HepG2 (cell line): ENCODE data around the gene SRF. TPM values are rescaled to one million over a fixed set of nuclear protein-coding genes. Genes with fewer than 3 reads are reported as not detected.

Experiments used
- ATAC-seq: fragments of 200-7000 bp; cut with Tn5 transposase; 3 replicates; pipeline ENCODE4 v1.9.1; 2020; ENCODE audit warnings: mild to moderate bottlenecking, moderate library complexity
- BruUV-seq: library from RNA; stranded (reverse); fragments of 400-500 nt; replicated peaks from 2 replicates; lab custom pipeline; 2021; lab: Mats Ljungman, UMichigan
- CTCF ChIA-PET: fragments of 300-600 bp; formaldehyde crosslinking; extraction: SDS; loops from one replicate; lab custom pipeline; 2021; ENCODE audit warnings: low total read pairs, inconsistent platforms, low intra/inter-chr PET ratio; lab: Yijun Ruan, JAX
- POLR2A ChIA-PET: fragments of 350-600 bp; sonication (Branson Sonifier 250); formaldehyde crosslinking; loops from one replicate; lab custom pipeline; 2020; ENCODE audit warnings: antibody characterized with exemption, inconsistent platforms; lab: Yijun Ruan, JAX
- DNase-seq: peaks from one replicate; pipeline ENCODE4 v3.0.0-alpha.2; 2015; ENCODE audit warnings: low spot score
- FAIRE-seq: peaks from 3 replicates; lab custom pipeline; 2011; peaks lifted over from hg19 to GRCh38; lab: Jason Lieb, UNC
- H2AFZ ChIP-seq: one replicate; pipeline ENCODE4 v1.6.1; 2011; ENCODE audit warnings: low read length, inconsistent platforms
- H3K27ac ChIP-seq: fragments of 300-600 bp; 3 replicates; pipeline ENCODE4 v1.8.0; 2011; ENCODE audit warnings: mixed run types, mild to moderate bottlenecking, mixed read lengths, low read length, inconsistent platforms; ENCODE audit not compliant: insufficient read depth; ENCODE audit errors: extremely low read length
- H3K27me3 ChIP-seq, 2 experiments: fragments of 200-600 bp in 1 of 2; 2 replicates in 1 of 2; 3 replicates in 1 of 2; pipeline versions ENCODE4 v1.6.0 to v1.8.0; 2011; ENCODE audit warnings: low read length in 2 of 2, mild to moderate bottlenecking in 2 of 2, moderate library complexity in 2 of 2, inconsistent platforms in 1 of 2; ENCODE audit not compliant: insufficient read depth in 2 of 2, control insufficient read depth in 1 of 2
- H3K36me3 ChIP-seq, 2 experiments: fragments of 200-600 bp in 1 of 2; replicated peaks in 1 of 2; 2 replicates in 1 of 2; 3 replicates in 1 of 2; pipeline versions ENCODE4 v1.5.1 to v1.8.0; 2011; ENCODE audit warnings: low read length in 2 of 2, inconsistent platforms in 1 of 2; ENCODE audit not compliant: insufficient read depth in 2 of 2, control insufficient read depth in 1 of 2
- H3K4me1 ChIP-seq: 2 replicates; pipeline ENCODE4 v1.5.1; 2012; ENCODE audit warnings: low read length, inconsistent platforms; ENCODE audit not compliant: insufficient read depth
- H3K4me2 ChIP-seq: 2 replicates; pipeline ENCODE4 v1.6.0; 2011; ENCODE audit warnings: low read depth, low read length, inconsistent platforms
- H3K4me3 ChIP-seq, 3 experiments: fragments of 200-600 bp in 1 of 3; sonication (generic), shearing (Covaris generic) in 1 of 3; replicated peaks in 1 of 3; 2 replicates each; pipeline ENCODE4 v1.5.1; 2011 to 2016; ENCODE audit warnings: low read length in 3 of 3, inconsistent platforms in 2 of 3, low read depth in 2 of 3, mild to moderate bottlenecking in 2 of 3, control low read depth in 1 of 3, mixed read lengths in 1 of 3; ENCODE audit not compliant: insufficient read depth in 1 of 3
- H3K79me2 ChIP-seq: one replicate; pipeline ENCODE4 v1.6.1; 2011; ENCODE audit warnings: low read length, inconsistent platforms; ENCODE audit not compliant: insufficient read depth
- H3K9ac ChIP-seq: 2 replicates; pipeline ENCODE4 v1.6.0; 2011; ENCODE audit warnings: mild to moderate bottlenecking, low read depth, low read length, inconsistent platforms; ENCODE audit not compliant: insufficient read depth
- H3K9me3 ChIP-seq: 2 replicates; pipeline ENCODE4 v1.5.1; 2012; ENCODE audit warnings: mild to moderate bottlenecking, low read length
- H4K20me1 ChIP-seq: 2 replicates; pipeline ENCODE4 v1.6.0; 2011; ENCODE audit warnings: inconsistent platforms, mild to moderate bottlenecking, low read length, moderate library complexity; ENCODE audit not compliant: insufficient read depth
- ARNTL ChIP-seq: sonication (generic); formaldehyde crosslinking; IDR thresholded peaks from 2 replicates; pipeline ENCODE4 v1.4.0; 2020; ENCODE audit warnings: mild to moderate bottlenecking, missing genetic modification reagents
- CHD4 ChIP-seq: fragments of 200-600 bp; sonication (generic); IDR thresholded peaks from 2 replicates; pipeline ENCODE4 v1.7.0; 2017; ENCODE audit warnings: mild to moderate bottlenecking, low read length, borderline replicate concordance
- HOXA9 ChIP-seq: sonication (generic); formaldehyde crosslinking; IDR thresholded peaks from 2 replicates; pipeline ENCODE4 v1.8.1; 2022; ENCODE audit warnings: missing genetic modification reagents, mild to moderate bottlenecking, moderate library complexity, borderline replicate concordance
- JUNB ChIP-seq: sonication (generic); formaldehyde crosslinking; IDR thresholded peaks from 2 replicates; pipeline ENCODE4 v1.8.0; 2022; ENCODE audit warnings: missing genetic modification reagents, mild to moderate bottlenecking, borderline replicate concordance
- MAFG ChIP-seq: sonication (generic); formaldehyde crosslinking; IDR thresholded peaks from 2 replicates; pipeline ENCODE4 v1.5.1; 2020; ENCODE audit warnings: mild to moderate bottlenecking, missing genetic modification reagents
- TEAD2 ChIP-seq: sonication (generic); formaldehyde crosslinking; IDR thresholded peaks from 2 replicates; pipeline ENCODE4 v1.9.0; 2021; ENCODE audit warnings: missing genetic modification reagents
- ZNF34 ChIP-seq: sonication (generic); formaldehyde crosslinking; IDR thresholded peaks from 2 replicates; pipeline ENCODE4 v1.4.0; 2020; ENCODE audit warnings: mild to moderate bottlenecking, missing genetic modification reagents, borderline replicate concordance
- ZNF383 ChIP-seq: sonication (generic); formaldehyde crosslinking; IDR thresholded peaks from 2 replicates; pipeline ENCODE4 v1.4.0; 2020; ENCODE audit warnings: missing genetic modification reagents, mild to moderate bottlenecking, borderline replicate concordance
- ZNF558 ChIP-seq: sonication (generic); formaldehyde crosslinking; IDR thresholded peaks from 2 replicates; pipeline ENCODE4 v1.9.0; 2022; ENCODE audit warnings: mild to moderate bottlenecking, missing genetic modification reagents, borderline replicate concordance
- ZNF563 ChIP-seq: sonication (generic); formaldehyde crosslinking; IDR thresholded peaks from 2 replicates; pipeline ENCODE4 v1.8.0; 2022; ENCODE audit warnings: mild to moderate bottlenecking, moderate library complexity, missing genetic modification reagents
- ZNF567 ChIP-seq: sonication (generic); formaldehyde crosslinking; IDR thresholded peaks from 2 replicates; pipeline ENCODE4 v1.8.1; 2023; ENCODE audit warnings: mild to moderate bottlenecking, missing genetic modification reagents, borderline replicate concordance
- ZNF672 ChIP-seq: sonication (generic); formaldehyde crosslinking; IDR thresholded peaks from 2 replicates; pipeline ENCODE4 v1.8.1; 2022; ENCODE audit warnings: missing genetic modification reagents
- WGBS: methylation state at CpG from one replicate; pipeline ENCODE4 v1.1.6; 2017; ENCODE audit warnings: low lambda C conversion rate; 5-methylcytosine and 5-hydroxymethylcytosine counted together
- in situ Hi-C: cut with HindIII; loops from 2 replicates; pipeline ENCODE4 v1.10.0; 2017; ENCODE audit warnings: low pct_unique_long_range_greater_than_20kb; ENCODE audit not compliant: extremely low pct_ligation_motif_present
- intact Hi-C: fragments of 100-400 bp; cut with micrococcal nuclease; formaldehyde crosslinking; loops from one replicate; pipeline ENCODE4 v1.10.0; 2022; ENCODE audit not compliant: unreplicated experiment
- polyA plus RNA-seq, 8 experiments: library from polyadenylated mRNA; depleted of rRNA in 3 of 8; stranded (reverse) in 7 of 8; unstranded in 1 of 8; fragments of >200 nt; fragmentation: Illumina TruSeq in 4 of 8; extraction: Trizol in 4 of 8; gene quantifications; 2 replicates each; pipeline versions ENCODE4 v1.2.1 to v1.2.3, GENCODE V29; 2011 to 2016; ENCODE audit warnings: low read depth in 4 of 8, missing spikeins in 1 of 8, mixed read lengths in 1 of 8; ENCODE audit not compliant: insufficient read depth in 1 of 8
- total RNA-seq, 5 experiments: library from RNA; depleted of rRNA; stranded (reverse); fragments of >200 nt; fragmentation: Illumina TruSeq; extraction: Trizol; gene quantifications; 2 replicates each; pipeline ENCODE4 v1.2.3, GENCODE V29; 2016; ENCODE audit warnings: low read depth in 1 of 5
- TF ChIP-seq, protein P1 (sequence below): sonication (generic); formaldehyde crosslinking; IDR thresholded peaks from 2 replicates; pipeline ENCODE4 v1.5.0; 2020; ENCODE audit warnings: mild to moderate bottlenecking, missing genetic modification reagents
- TF ChIP-seq, protein P2 (sequence below): sonication (generic); formaldehyde crosslinking; IDR thresholded peaks from 2 replicates; pipeline ENCODE4 v1.8.0; 2022; ENCODE audit warnings: missing genetic modification reagents, low read depth, mild to moderate bottlenecking, borderline replicate concordance

Gene SRF
- total and polyA plus RNA-seq, 2 of the 13 experiments (the other 11 are each of a cell fraction or from before 2014, with no cell fraction given): 25.5 to 44.1 TPM

DNA sequence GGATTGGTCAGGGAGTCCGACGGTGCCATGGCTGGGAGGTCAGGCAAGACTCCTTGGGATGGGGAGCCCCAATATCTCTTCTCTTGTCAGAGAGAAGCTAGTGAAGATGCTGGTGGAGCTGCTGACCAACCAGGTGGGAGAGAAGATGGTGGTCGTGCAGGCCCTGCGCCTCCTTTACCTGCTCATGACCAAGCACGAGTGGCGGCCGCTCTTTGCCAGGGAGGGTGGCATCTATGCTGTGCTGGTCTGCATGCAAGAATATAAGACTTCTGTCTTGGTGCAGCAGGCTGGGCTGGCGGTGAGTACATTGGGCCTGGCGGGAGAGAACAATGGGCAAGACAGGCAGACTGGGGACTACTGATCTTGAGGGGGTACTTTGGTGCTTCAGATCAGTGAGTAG lies 21.8 kb downstream of the SRF start:
- no peak for TF ChIP-seq TEAD2 (CRISPR knock-in tag)
- H3K27me3 ChIP-seq: no peaks in the 10 kb centered on the region
- peaks cover 3 to 8% of the 10 kb centered on the region in 2 experiments; a peak in 3 of 5 replicates for H3K36me3 ChIP-seq
- no peak overlapping the region for H2AFZ ChIP-seq
- no peaks in the 10 kb centered on the region for H4K20me1 ChIP-seq
- DNase-seq (no peak), ATAC-seq (no peak), FAIRE-seq (no peak)
- no peaks in the 10 kb centered on the region for H3K9me3 ChIP-seq
- no peak overlapping the region for H3K4me2 ChIP-seq
- in situ Hi-C loops (no loop called here), intact Hi-C loops (loop anchor here (5.0 kb wide), 1 partner anchor 689 kb away; no protein-coding TSS in a partner anchor)
- peaks cover 21% of the 10 kb centered on the region for H3K4me1 ChIP-seq
- no peaks in the 10 kb centered on the region for H3K79me2 ChIP-seq
- no TSS peak for BruUV-seq
- H3K9ac ChIP-seq: no peak overlapping the region
- WGBS: 97% methylated on average over 9 of the region's 9 CpGs
- ChIA-PET CTCF (no interaction called here), POLR2A (no interaction called here)
- no peak overlapping the region for H3K4me3 ChIP-seq
- no peak overlapping the region for H3K27ac ChIP-seq

DNA sequence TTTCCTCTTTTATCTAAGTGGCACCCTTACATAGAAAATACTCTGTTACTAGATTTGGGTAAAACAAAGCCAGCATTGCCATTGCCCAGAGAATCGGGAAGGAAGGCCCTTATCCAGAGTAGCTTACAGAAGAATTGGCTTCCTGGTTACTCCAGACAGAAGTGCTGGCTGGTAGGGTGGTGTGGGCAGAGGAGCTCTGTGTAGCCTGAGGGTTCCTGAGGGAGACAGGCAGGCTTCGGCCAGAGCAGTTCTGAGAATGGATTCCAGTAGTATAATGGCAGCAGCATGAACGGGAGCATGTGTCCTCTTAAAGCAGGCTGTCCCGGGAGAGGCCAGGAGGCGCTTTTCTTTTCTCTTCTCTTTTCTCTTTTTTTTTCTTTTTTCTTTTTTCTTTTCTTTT lies 22.9 kb downstream of the SRF start:
- ChIA-PET POLR2A (no interaction called here), CTCF (no interaction called here)
- FAIRE-seq (no peak), DNase-seq (no peak), ATAC-seq (no peak)
- Histone ChIP-seq H3K4me3 (no peak overlapping the region), H3K27ac (no peak overlapping the region), H3K27me3 (no peaks in the 10 kb centered on the region), H3K4me2 (no peak overlapping the region), H3K79me2 (no peaks in the 10 kb centered on the region), H3K9ac (no peak overlapping the region), H4K20me1 (no peaks in the 10 kb centered on the region), H3K36me3 (peaks cover 0 to 7% of the 10 kb centered on the region in 2 experiments; a peak in 2 of 5 replicates), H2AFZ (no peak overlapping the region), H3K4me1 (peaks cover 21% of the 10 kb centered on the region), H3K9me3 (no peaks in the 10 kb centered on the region)
- TF ChIP-seq ARNTL (CRISPR knock-in tag): no peak
- TF ChIP-seq, protein P1, sequence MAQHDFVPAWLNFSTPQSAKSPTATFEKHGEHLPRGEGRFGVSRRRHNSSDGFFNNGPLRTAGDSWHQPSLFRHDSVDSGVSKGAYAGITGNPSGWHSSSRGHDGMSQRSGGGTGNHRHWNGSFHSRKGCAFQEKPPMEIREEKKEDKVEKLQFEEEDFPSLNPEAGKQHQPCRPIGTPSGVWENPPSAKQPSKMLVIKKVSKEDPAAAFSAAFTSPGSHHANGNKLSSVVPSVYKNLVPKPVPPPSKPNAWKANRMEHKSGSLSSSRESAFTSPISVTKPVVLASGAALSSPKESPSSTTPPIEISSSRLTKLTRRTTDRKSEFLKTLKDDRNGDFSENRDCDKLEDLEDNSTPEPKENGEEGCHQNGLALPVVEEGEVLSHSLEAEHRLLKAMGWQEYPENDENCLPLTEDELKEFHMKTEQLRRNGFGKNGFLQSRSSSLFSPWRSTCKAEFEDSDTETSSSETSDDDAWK (CRISPR knock-in tag): no peak
- TF ChIP-seq, protein P2, sequence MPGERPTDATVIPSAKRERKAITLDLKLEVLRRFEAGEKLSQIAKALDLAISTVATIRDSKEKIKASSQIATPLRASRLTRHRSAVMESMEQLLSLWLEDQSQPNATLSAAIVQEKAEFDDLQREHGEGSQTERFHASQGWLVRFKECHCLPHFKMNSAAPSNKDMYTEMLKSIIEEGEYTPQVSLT: no peak
- TF ChIP-seq ZNF383 (CRISPR knock-in tag): no peak
- TF ChIP-seq ZNF672 (CRISPR knock-in tag): no peak
- TF ChIP-seq ZNF567 (CRISPR knock-in tag): no peak
- no peak for TF ChIP-seq JUNB (CRISPR knock-in tag)
- no peak for TF ChIP-seq ZNF558 (CRISPR knock-in tag)
- TF ChIP-seq MAFG: no peak
- TF ChIP-seq ZNF34: no peak
- no peak for TF ChIP-seq CHD4
- no peak for TF ChIP-seq HOXA9 (CRISPR knock-in tag)
- no peak for TF ChIP-seq ZNF563 (CRISPR knock-in tag)
- in situ Hi-C loops (no loop called here), intact Hi-C loops (loop anchor here (5.0 kb wide), 1 partner anchor 688 kb away; no protein-coding TSS in a partner anchor)
- WGBS: 89% methylated on average over 5 of the region's 5 CpGs
- no TSS peak for BruUV-seq
